CD4-positive, alpha-beta T cell treated with Interleukin-10 for 1 hour (primary cell): ENCODE data around the gene PMS1.
"Not testable (repeated sequence)": the region's sequence is repeated elsewhere in the genome, so short reads cannot be mapped to it uniquely, and the experiment has no call there.

Source experiments
- DNase-seq: peaks from one replicate; pipeline ENCODE4 v3.0.0-alpha.2; 2020

The PMS1 gene

DNA sequence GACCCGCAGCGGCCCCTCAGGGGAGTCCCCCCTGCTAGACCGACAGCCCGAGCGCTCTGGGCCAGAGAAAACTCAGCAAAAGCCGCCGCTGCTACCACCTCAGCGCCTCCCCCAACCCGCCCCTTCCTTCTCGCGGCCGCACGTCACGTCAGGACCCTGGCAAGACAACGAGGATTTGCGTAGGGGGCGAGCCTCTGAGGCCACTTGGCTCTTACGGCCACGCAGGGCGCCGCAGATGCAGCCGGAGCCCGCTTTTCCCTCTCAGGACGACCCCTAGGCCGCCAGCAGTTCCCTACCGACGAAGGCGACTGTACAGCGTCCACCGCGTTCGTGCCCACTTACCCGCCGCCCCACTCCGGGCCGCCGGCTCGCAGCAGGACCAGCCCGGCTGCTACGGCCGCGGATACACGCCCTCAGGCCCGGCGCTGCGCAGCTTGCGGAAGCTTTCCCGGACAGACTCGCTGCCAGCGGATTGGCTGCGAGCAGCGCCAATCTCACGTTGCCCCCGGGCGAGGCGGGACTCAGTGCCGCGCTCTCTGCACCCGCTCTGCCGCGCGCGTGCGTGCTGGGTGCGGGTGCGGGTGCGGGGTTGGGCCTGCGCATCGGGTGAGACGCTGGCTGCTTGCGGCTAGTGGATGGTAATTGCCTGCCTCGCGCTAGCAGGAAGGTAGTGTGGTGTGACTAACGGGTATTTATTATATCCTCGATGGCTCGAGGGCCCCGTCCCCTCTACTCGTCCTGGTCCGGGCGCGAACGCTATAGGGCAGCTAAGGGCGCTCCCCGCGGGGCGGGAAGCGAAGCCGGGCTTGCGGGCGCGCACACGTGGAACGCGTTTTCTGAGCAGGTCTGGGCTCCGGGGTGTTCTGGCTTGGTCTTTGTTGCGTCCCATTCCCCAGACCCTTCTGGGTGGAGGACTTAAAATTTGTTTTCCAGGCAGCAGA is at the start of gene PMS1, which contains the start of gene ORMDL1:
PMS1 (plus strand) TSS at position 524 of the 941 bp plus-strand sequence. CDS start 7,360 bp downstream, outside the sequence.
ORMDL1 (minus strand) TSS at position 413 of the 941 bp plus-strand sequence. CDS start 1,744 bp downstream, outside the sequence.
- peak; percentile 94 for DNase-seq

DNA sequence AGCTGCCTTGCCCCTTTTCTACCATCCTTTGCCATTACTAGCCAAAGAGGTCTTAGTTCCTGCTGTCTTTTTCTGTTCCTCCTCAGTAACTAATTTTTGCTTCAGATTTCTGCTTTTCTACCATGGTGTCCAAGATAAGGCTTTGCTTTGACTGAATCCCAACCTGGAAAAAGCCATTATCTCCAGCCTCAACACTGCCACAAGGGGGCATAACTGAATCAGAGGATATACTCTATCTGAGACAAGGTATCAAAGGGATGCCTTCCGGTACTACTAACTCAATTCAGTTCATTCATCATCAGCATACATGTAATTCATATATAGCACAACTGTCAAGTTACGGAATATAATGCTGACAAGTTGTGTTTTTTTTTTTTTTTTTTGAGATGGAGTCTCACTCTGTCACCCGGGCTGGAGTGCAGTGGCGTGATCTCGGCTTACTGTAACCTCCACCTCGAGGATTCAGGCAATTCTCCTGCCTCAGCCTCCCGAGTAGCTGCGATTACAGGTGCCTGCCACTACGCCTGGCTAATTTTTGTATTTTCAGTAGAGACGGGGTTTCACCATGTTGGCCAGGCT is 33.1 kb upstream of the PMS1 start:
- DNase-seq = peak; percentile 60

DNA sequence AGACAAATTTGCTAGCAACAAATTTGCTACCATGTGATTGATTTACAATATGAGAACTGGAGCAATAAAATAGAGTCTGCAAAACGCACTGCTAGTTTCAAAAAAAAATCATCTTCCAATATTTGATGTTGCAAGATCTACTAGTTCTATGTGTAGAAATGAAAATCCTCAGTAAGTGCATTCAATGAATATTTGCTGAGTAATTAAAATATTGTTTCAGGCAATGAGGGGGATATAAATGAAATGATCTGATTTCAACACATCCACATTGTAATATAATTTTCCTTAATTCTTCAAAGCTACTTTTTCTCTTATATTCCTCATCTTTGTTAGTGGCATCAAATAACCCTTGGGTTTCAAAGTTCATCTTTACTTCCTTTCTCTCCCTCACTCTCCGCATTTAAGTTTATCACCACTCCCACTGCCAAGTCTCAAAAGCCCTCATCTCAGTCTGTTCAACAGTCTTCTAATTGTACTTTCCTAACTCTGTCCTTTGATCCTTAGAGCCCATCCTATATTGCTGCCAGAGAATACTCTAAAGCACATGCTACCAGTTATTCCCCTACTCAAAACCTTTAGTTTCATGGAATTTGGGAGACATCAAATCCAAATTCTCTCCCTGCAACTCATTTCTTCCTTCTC is 27.8 kb upstream of the PMS1 start:
- no peak for DNase-seq

DNA sequence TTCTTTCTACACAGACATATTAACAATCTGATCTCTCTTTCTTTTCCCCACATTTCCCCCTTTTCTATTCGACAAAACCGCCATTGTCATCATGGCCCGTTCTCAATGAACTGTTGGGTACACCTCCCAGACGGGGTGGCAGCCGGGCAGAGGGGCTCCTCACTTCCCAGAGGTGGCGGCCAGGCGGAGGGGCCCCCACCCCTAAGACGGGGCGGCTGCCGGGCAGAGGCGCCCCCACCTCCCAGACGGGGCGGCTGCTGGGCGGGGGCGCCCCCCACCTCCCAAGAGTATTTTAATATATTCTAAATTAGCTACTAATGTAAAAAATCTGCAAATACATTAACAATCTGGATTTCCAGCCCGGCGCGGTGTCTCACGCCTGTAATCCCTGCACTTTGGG is 24.1 kb upstream of the PMS1 start:
- not testable (repeated sequence) for DNase-seq

DNA sequence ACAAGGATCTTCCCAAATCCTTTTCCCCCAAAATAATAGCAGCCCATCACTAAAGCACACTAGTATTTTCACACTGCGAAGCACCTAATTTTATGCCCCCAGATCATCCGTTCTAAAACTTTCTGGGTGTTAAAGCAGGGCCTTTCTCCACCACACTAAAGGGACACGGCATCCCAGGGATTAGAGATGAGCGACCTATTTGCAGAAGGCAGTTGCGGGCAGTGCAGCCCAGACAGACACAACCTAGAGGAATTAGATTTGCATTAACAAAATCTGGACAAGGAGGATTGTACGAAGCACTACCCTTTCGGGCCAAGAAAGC is 22.1 kb upstream of the PMS1 start:
- no peak for DNase-seq

DNA sequence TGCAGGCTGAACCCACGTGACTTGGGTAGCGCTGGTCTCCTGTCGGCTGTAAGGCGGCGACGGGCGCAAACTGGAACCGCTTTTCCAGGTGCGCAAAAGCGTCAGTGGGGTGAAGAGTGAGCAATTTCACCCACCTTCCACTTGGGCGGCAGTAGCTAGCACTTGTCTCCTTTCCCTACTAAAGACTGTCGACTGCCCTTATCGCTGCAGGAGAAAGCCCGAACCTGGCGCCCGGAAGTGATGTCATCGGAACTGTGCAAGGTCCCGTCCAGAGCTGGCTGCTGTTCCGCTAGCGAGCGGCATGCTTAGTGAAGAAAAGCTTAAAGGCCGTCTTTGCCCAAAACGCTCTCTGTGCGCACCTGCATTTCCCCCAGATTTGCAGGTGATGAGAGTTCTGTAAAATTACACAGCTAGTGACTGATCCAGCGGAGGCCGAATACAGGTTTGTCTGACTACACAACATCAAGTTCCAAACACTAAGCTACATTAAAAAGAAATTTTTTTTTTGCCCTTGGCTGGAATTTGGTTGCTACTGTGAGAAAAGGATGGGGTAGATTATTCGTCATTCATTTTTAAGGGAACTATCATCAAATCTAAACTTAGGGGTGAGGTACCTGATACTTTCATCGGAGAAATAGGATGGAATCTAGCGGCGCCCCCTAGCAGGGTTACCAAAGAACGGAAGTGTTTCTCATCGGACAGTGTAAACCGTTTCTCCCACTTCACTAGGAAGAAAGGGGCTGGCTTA is 21.5 kb upstream of the PMS1 start, which contains the start of gene OSGEPL1:
OSGEPL1 (minus strand) TSS at position 242 of the 748 bp plus-strand sequence. CDS start 1,152 bp downstream, outside the sequence.
- peak; percentile 93 for DNase-seq

DNA sequence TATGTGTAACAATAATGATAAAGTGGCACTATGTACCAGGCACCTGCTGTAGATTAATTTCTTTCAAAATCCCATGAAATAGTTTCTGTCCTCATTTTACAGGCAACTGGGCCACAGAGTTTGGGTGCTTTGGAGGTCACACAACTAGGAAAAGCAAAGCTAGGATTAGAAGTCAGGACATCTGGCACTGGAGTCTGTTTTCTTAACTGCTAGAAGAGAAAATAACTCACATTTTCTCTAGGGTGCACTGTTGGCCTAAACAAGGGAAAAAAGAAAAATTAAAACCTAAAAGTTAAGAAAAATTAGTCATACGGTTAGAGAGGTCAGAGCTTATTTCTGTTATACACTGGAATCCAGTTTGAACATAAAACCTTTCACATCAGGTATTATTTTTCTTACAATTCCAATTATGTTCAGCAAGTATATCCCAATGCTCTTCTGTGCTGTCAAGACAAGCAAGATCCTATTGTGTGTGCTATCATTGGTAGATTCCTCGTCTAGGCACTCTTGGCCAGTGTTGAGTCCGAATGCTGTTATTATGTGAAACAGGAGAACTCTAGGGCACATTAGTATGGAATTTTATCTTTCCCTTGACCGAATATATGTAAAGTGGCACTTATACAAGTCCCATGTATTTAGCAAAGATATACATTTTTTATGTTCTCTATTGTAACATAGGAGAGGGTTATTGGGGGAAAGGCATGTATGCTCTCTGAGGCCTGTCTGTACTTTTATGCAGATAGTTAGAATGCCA is 20.2 kb upstream of the PMS1 start:
- no peak for DNase-seq

DNA sequence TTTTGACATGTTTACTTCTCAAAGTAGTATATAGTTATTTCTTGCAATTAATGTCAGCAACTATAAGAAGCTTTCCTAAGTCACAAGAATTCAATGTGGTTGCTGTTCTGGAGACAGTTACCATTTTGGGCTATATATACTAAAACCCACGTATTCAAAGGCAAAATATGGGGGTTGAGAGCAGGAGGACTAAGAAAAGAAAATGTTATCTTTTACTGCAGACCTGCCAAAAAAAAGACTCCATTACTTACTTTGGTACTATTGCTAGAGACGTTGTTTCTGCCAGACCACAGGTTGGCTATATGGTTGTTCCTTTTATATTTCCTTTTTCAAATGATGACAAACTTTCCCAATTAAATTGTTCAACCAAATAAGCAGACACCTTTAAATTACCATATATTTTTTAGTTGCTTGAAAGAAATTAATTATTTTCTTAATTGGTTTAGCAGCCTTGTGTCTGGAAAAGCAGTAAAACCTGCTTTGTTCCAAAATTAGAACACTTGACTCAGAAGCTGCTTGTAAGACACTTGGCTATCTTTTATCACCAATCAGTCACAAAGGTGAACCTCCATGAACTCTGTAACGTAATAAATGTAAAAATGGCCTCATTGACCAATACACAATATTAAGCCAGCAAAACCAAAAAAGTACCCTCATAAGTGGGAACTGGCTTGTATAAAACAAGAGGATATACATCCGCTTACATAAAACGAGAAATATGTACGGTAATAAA is 13.5 kb upstream of the PMS1 start:
- DNase-seq = no peak

DNA sequence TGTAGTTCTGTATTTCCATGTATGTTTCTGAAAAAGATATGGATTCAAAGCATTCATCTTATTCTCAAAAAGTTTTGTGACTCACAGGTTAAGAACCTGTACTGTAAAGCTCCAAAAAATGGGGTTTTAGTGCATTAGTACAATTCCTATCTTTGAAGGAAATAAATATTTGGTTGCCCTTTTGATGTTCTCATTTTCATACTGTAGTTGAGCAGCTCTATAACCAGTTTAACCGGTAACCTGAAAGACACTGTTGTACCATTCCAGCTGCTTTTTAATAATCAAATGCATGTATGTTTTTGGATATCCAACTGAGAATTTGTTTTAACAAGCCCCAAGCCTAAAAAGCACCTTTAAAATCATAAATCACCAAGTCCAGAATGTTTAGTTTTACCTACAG is 12.0 kb upstream of the PMS1 start:
- no peak for DNase-seq

DNA sequence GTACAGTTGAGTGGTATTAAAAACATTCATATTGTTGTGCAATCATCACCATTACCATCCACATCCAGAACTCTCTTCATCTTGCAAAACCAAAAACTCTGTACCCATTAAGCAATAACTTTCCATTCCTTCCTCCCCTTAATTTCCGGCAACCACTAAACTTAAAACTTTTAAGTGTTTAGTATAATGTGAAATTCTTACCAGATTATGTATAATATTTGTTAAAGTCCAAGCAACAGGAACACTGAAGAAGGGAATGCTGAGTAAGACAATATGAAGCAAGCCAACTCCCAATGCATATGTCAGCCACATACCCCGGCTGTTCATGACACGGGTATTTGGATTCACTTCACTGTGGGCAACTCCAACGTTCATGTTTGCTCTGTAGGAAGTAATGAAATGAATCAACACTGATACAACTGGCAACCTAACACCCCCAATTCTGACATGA is 2.0 kb upstream of the PMS1 start:
- DNase-seq = no peak

DNA sequence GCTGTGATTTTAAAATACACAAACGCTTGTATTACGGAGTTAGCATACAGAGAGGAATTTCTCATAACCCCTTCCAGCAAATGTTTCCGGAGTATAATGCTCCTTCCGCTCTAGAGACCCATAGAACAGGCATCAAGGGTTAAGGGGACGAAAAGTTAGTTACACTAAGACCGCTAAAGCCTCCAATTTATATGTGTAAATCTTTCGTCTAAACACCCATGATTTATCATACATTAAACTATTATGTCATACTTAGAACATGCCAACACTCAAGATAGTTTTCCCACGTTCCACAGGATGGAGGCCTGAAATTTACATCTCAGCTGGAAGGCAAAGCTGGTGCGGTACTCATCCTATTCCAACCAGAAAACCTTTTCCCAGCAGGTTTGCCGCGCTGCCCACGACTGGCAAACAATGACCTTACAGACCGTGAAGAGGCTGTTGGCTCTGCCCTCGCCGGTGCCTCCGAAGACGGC is 761 bp upstream of the PMS1 start:
- DNase-seq = peak; percentile 46

DNA sequence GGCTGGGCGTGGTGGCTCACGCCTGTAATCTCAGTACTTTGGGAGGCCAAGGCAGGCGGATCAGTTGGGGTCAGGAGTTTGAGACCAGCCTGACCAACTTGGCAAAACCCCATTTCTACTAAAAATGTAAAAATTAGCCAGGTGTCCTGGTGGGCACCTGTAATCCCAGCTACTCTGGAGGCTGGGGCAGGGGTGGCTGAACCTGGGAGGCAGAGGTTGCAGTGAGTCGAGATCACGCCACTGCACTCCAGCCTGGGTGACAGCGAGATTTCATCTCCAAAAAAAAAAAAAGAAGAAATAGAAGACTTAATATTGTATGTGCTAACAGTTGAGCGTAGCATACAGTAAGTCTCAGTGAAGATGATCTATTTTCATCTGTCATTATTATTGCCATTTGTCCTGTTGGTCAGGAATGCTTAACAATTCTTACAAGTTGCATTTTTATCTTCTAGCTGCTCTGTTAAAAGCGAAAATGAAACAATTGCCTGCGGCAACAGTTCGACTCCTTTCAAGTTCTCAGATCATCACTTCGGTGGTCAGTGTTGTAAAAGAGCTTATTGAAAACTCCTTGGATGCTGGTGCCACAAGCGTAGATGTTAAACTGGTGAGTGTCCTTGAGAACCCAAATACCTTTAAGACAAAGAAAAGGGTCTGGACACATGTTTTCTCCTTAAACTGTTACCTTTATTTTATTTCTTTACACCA is 7.2 kb downstream of the PMS1 start:
- DNase-seq = peak; percentile 62

DNA sequence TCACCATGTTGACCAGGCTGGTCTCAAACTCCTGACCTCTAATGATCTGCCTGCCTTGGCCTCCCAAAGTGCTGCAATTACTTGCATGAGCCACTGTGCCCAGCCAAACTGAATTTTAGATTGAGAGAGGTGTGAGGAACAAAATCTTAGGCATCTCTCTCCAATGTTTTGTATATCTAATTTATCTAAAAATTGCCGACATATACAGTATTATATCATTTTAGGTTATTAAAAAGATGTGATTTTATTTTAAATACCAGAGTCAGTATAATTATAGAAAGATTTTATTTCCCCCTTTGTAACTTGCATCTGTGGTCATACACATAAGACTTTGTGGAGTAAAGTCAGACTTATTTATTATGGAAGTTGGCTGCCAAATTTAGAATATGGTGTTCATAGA is 10.1 kb downstream of the PMS1 start:
- DNase-seq = no peak

DNA sequence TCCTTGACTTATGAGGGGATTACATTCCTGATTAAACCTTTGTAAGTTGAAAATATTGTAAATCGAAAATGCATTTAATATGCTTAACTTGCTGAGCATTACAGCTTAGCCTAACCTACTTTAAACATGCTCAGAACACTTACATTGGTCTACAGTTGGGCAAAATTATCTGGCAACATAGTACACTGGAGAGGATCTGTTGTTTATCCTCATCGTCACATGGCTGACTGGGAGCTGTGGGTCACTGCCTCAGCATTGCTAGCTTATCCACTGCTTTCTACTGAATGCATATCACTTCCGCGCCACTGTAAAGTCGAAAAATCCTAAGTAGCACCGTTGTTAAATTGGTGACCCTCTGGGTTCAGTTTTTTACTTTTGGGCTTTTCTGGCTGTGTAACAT is 13.7 kb downstream of the PMS1 start:
- no peak for DNase-seq

DNA sequence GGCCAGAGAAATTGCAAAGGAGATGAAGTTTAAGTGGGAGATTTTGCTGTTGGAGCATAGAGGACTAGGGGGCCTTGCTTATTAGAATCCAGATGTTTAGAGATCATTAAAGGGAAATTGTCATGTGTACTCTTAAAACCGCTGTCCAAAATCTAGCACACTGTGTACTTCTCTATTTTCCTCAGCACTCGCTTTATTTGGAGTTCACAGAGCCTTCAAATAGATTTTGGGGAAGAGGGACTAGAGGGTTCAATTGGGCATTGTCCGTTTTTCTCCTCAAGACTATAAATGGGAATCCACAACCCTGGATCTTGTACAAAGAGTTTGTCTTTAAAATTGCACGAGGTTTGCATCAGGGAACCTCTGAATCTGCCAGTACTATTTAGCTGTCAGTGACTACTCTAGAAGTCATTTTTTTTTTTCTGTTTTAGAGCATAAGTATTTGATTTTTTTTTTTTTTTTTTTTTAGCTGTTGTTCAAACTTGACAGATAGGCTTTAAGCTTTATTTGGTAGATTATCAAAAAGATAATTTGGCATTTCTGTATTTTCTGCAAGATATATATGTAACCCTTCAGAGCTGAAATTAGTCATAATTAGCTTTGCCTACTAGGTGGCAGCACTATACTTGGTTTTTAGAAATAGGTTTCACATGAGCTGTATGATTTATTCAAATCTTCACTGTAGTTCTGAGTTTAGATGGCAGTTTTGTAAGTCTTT is 14.2 kb downstream of the PMS1 start:
- DNase-seq = peak; percentile 14

DNA sequence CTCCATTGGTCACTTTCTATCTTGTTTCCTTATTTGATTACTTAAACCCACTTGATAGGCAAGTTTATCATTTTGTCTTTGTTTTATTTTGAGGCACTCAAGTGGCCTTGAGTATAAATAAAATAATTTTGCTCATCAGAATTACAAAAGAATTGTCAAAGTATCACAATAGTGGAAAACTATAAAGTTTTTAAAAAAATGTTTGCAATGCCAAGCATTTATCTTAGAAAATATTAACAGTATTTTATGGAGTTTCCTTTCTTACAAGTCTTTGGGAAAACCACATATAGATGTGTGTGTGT is 14.7 kb downstream of the PMS1 start:
- no peak for DNase-seq

DNA sequence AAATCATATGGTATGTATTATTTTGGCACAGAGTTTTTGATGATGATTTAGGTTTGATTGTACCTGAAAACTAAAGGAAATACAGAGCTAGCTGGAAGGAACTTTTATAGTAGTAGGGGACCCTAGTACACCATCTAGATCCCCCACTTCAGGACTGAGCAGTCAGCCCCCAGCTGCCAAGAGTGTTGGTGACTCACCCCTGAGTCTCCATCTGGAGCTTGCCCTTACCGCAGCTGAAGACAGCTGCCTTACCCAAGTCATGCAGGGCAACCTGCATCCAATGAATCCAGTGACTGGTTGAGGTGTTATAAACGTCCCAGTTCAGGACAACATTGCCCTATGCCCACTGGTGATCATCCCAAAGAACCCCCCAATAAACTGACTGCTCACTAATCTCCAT is 15.3 kb downstream of the PMS1 start:
- no peak for DNase-seq

DNA sequence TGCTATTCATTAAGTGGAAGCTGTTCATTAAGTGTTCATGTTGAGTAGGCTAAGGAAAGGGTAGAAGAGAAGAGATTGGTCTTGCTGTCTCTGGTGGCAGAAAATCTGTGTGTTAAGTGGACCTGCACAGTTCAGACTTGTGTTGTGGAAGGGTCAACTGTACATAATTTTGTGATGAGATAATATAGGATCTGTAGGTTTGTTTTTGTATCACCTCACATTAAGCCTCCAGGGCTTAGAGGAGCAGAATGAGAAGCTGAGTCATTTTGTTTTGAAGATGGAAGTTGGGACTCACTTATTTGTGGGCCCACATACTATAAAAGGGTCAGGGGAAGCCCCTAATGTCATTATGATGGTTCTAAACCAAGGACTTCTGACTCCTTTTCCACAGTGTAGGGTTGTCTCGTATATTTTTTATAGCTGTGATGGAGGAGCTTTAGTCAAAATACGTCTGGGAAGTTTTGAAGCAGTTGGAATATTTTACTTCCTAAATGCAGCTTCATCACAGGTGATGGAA is 18.2 kb downstream of the PMS1 start:
- no peak for DNase-seq

DNA sequence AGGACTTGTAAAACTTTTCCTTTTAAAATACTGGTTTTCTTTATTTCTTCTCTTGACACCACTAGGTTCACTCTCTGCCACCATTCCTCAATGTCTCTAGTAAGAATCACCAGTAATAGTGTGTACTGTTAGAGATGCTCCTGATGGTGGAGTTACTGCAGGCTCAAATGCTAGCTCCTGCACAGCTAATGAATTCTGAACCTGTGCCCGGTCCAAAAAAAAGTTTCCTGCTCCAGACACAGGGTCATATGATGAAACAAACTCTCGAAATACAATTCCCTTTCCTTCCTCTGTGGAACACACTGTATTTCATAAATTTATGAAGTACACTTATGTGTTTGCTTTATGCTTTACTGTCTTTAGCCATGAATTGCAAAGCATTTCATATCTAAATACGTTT is 19.2 kb downstream of the PMS1 start:
- no peak for DNase-seq
